BLaER1 (cell line): ENCODE measurements around the gene MYL7.
"Not testable (repeated sequence)": the region's sequence is repeated elsewhere in the genome, so short reads cannot be mapped to it uniquely, and the experiment has no call there.

Source experiments
- H3K27ac ChIP-seq: shearing (Covaris generic); formaldehyde crosslinking; 2 replicates; pipeline ENCODE4 v1.8.1; 2022
- H3K27me3 ChIP-seq: shearing (Covaris generic); formaldehyde crosslinking; 2 replicates; pipeline ENCODE4 v1.8.1; 2022
- H3K36me3 ChIP-seq: shearing (Covaris generic); formaldehyde crosslinking; 2 replicates; pipeline ENCODE4 v1.8.1; 2022
- H3K4me1 ChIP-seq: shearing (Covaris generic); formaldehyde crosslinking; 2 replicates; pipeline ENCODE4 v1.8.1; 2022
- H3K4me2 ChIP-seq: shearing (Covaris generic); formaldehyde crosslinking; 2 replicates; pipeline ENCODE4 v1.8.1; 2022
- H3K4me3 ChIP-seq: shearing (Covaris generic); formaldehyde crosslinking; 2 replicates; pipeline ENCODE4 v1.8.1; 2022
- H3K9ac ChIP-seq: shearing (Covaris generic); formaldehyde crosslinking; 2 replicates; pipeline ENCODE4 v1.8.1; 2022
- H3K9me3 ChIP-seq: shearing (Covaris generic); formaldehyde crosslinking; 2 replicates; pipeline ENCODE4 v1.8.1; 2022
- H4K20me1 ChIP-seq: shearing (Covaris generic); formaldehyde crosslinking; 2 replicates; pipeline ENCODE4 v1.8.1; 2022
- Cebpa-rat ChIP-seq: shearing (Covaris generic); IDR thresholded peaks from 2 replicates; pipeline ENCODE4 v1.8.1; 2022

MYL7 gene

GRCh38 chr7:44172352-44172751 is 31.2 kb upstream of the MYL7 start:
- peaks cover 12% of the 10 kb centered on the region for H3K9me3 ChIP-seq
- TF ChIP-seq Cebpa-rat = no peak
- no peaks in the 10 kb centered on the region for H4K20me1 ChIP-seq
- no peaks in the 10 kb centered on the region for H3K27me3 ChIP-seq
- no peak overlapping the region for H3K9ac ChIP-seq
- H3K4me1 ChIP-seq = peaks cover 20% of the 10 kb centered on the region
- no peaks in the 10 kb centered on the region for H3K36me3 ChIP-seq
- no peak overlapping the region for H3K4me3 ChIP-seq
- no peak overlapping the region for H3K27ac ChIP-seq
- H3K4me2 ChIP-seq = no peak overlapping the region

GRCh38 chr7:44171901-44172300 is 30.8 kb upstream of the MYL7 start:
- not testable (repeated sequence) for H3K9ac ChIP-seq, H3K4me2 ChIP-seq, H3K27ac ChIP-seq, H3K4me3 ChIP-seq, H3K27me3 ChIP-seq, H4K20me1 ChIP-seq, H3K36me3 ChIP-seq
- Histone ChIP-seq H3K9me3 (peaks cover 12% of the 10 kb centered on the region), H3K4me1 (peaks cover 23% of the 10 kb centered on the region)

GRCh38 chr7:44167920-44168319 is 26.8 kb upstream of the MYL7 start:
- Histone ChIP-seq H3K4me3 (no peak overlapping the region), H3K9me3 (peaks cover 23% of the 10 kb centered on the region), H4K20me1 (no peaks in the 10 kb centered on the region), H3K9ac (no peak overlapping the region), H3K4me1 (peaks cover 17% of the 10 kb centered on the region), H3K27me3 (no peaks in the 10 kb centered on the region), H3K4me2 (peak overlapping the region; percentile 40), H3K27ac (no peak overlapping the region), H3K36me3 (no peaks in the 10 kb centered on the region)
- no peak for TF ChIP-seq Cebpa-rat

DNA sequence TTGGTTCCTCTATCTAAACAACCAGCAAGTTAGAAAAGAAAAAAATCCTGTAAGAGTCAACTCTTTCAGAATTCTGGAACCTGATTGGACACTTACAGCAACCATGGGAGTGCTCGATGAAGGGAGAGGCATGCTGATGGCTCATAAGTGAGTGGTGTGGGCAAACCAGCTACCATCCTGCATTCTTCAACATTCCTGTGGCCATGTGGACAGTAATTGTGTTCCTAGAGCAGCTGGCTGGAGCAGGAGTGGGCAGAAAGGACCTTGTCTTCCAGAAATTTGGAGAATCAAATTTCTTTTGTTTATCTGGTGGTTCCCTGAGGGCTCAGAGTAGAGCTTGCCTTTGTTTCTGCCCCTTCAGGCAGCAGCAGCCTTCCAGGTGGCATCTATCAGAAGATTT is 22.5 kb upstream of the MYL7 start:
- Histone ChIP-seq H3K27ac (no peak overlapping the region), H3K36me3 (no peaks in the 10 kb centered on the region), H4K20me1 (no peaks in the 10 kb centered on the region), H3K4me1 (peaks cover 16% of the 10 kb centered on the region), H3K4me3 (no peak overlapping the region), H3K9ac (no peak overlapping the region), H3K4me2 (no peak overlapping the region), H3K27me3 (no peaks in the 10 kb centered on the region), H3K9me3 (peaks cover 12% of the 10 kb centered on the region; the same call in 1 of the 2 replicates)
- TF ChIP-seq Cebpa-rat = no peak

- TF ChIP-seq Cebpa-rat = no peak
- Histone ChIP-seq H3K36me3 (no peaks in the 10 kb centered on the region), H3K9ac (no peak overlapping the region), H3K4me1 (peaks cover 9% of the 10 kb centered on the region), H3K27me3 (no peaks in the 10 kb centered on the region), H3K4me3 (no peak overlapping the region), H3K4me2 (no peak overlapping the region), H3K27ac (no peak overlapping the region), H3K9me3 (peaks cover 12% of the 10 kb centered on the region; the same call in 1 of the 2 replicates), H4K20me1 (no peaks in the 10 kb centered on the region)
These were observed 21.8 kb upstream of the MYL7 start for GRCh38 chr7:44162785-44163395.

DNA sequence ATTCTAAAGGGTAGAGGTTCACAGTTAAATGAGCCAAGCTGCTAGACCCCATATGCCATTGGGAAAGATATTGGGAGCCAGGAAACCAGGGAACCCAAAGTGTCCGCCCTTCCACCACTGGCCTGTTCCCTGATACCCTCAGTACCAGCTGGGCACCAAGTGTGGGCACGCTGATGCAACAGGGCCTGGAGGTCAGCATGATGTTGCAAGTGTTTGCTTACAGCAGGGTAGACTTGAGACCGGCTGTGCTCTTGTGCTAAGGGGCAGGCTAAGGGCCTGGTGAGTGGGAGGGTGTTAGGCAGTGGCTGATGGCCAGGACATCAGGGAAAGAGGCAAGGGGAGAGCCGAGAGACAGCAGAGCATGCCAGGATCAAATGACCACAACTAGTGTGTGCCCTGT is 21.0 kb upstream of the MYL7 start:
- Histone ChIP-seq H3K27ac (no peak overlapping the region), H3K4me1 (0 out of 2 replicates have a peak, but pooled peaks cover 2% of the 10 kb centered on the region), H4K20me1 (no peaks in the 10 kb centered on the region), H3K4me2 (no peak overlapping the region), H3K36me3 (no peaks in the 10 kb centered on the region), H3K4me3 (no peak overlapping the region), H3K9me3 (peaks cover 12% of the 10 kb centered on the region; the same call in 1 of the 2 replicates), H3K9ac (no peak overlapping the region), H3K27me3 (no peaks in the 10 kb centered on the region)
- TF ChIP-seq Cebpa-rat = no peak

DNA sequence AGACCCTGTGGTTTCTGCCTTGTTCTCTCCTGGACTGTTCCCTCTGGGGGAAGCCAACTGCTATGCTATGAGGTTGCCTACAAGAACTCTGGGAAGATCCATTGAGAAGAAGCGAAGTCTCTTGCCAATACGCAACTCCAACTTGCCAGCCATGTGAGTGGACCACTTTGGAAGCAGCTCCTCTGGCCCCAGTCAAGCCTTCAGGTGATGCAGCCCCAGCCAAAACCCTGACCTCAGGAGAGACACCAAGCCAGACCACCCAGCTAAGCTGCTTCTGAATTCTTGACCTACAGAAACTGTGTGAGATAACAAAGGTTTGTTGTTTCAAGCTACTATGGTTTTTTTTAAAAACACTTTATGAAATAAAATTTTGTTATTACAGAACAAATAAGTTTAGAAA is 20.2 kb upstream of the MYL7 start:
- no peaks in the 10 kb centered on the region for H3K27me3 ChIP-seq
- no peak overlapping the region for H3K9ac ChIP-seq
- H4K20me1 ChIP-seq = no peaks in the 10 kb centered on the region
- no peak overlapping the region for H3K27ac ChIP-seq
- no peaks in the 10 kb centered on the region for H3K4me1 ChIP-seq
- no peak for TF ChIP-seq Cebpa-rat
- no peaks in the 10 kb centered on the region for H3K36me3 ChIP-seq
- no peak overlapping the region for H3K4me2 ChIP-seq
- H3K9me3 ChIP-seq = peaks cover 12% of the 10 kb centered on the region; the same call in 1 of the 2 replicates
- H3K4me3 ChIP-seq = no peak overlapping the region

DNA sequence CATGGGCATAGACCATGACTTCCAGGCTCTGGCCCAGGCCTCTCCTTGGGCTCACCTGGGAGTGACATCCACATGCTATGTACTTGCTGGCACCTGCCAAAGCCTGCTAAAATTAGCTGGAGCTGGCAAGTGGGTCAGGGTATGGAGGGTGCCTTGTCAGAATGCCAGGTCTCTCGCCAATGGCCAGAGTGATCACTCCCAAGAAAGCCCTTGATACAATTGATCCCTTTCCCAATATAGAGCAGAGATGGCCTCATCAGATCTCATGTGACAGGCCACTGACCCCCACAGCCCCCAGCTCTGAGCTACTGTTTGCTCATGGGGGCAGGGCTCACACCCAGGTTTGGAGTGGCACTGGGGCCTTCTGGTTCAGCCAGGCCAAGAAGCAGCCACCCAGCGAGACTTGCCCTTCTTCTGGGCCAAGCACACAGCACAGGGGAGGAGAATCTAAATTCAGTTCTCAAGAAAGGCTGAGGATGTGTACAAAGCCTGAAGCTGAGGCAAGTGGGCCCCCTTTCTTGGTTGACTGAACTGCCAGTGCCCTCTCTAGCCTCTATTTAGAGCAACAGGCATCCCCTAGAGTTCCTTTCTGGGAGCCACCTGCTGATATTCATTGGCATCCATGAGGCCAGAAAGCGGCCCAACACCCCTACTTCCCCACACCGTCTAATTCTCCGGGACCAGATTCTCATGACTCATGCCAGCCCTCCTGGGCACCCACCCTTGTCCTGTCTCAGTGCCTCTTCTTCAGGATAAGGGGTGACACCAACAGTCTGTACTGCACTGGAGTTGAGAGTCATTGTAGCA is 18.9 kb upstream of the MYL7 start:
- no peak for TF ChIP-seq Cebpa-rat
- Histone ChIP-seq H3K36me3 (no peaks in the 10 kb centered on the region), H3K9ac (no peak overlapping the region)

GRCh38 chr7:44158873-44159631 is 17.9 kb upstream of the MYL7 start:
- Histone ChIP-seq H3K27me3 (no peaks in the 10 kb centered on the region), H3K27ac (no peak overlapping the region), H3K9me3 (no peaks in the 10 kb centered on the region), H3K4me2 (no peak overlapping the region), H3K36me3 (no peaks in the 10 kb centered on the region), H3K4me3 (no peak overlapping the region), H3K9ac (no peak overlapping the region), H4K20me1 (no peaks in the 10 kb centered on the region), H3K4me1 (no peaks in the 10 kb centered on the region)
- no peak for TF ChIP-seq Cebpa-rat

More for the DNA sequence above, 18.9 kb upstream of the MYL7 start:
- no peak overlapping the region for H3K4me2 ChIP-seq
- no peaks in the 10 kb centered on the region for H3K27me3 ChIP-seq
- H3K4me3 ChIP-seq = no peak overlapping the region
- no peaks in the 10 kb centered on the region for H3K4me1 ChIP-seq
- H4K20me1 ChIP-seq = no peaks in the 10 kb centered on the region
- no peak overlapping the region for H3K27ac ChIP-seq
- peaks cover 7% of the 10 kb centered on the region; the same call in 1 of the 2 replicates for H3K9me3 ChIP-seq
